Astrocyte (in vitro differentiated cells and primary cell): Measurements from ENCODE around the gene PCCA. TPM values are rescaled to one million over a fixed set of nuclear protein-coding genes. Genes with fewer than 3 reads are reported as not detected.

Source experiments
- DNase-seq: peaks from one replicate; pipeline ENCODE4 v3.0.0-alpha.2; 2010; ENCODE audit warnings: low read depth
- FAIRE-seq: peaks from 2 replicates; lab custom pipeline; 2011; peaks lifted over from hg19 to GRCh38; lab: Jason Lieb, UNC
- H2AFZ ChIP-seq: 2 replicates; pipeline ENCODE4 v1.6.0; 2012; ENCODE audit warnings: low read depth, low read length, inconsistent platforms
- H3K27ac ChIP-seq: 2 replicates; pipeline ENCODE4 v1.5.1; 2011; ENCODE audit warnings: low read depth, low read length, inconsistent platforms
- H3K27me3 ChIP-seq: 2 replicates; pipeline ENCODE4 v1.6.0; 2011; ENCODE audit warnings: low read length, inconsistent platforms; ENCODE audit not compliant: insufficient read depth
- H3K36me3 ChIP-seq: 2 replicates; pipeline ENCODE4 v1.5.1; 2011; ENCODE audit warnings: low read length, inconsistent platforms; ENCODE audit not compliant: insufficient read depth
- H3K4me1 ChIP-seq: 2 replicates; pipeline ENCODE4 v1.5.1; 2011; ENCODE audit warnings: low read length, inconsistent platforms; ENCODE audit not compliant: insufficient read depth
- H3K4me2 ChIP-seq: 2 replicates; pipeline ENCODE4 v1.6.0; 2012; ENCODE audit warnings: low read length, inconsistent platforms
- H3K4me3 ChIP-seq: 2 replicates; pipeline ENCODE4 v1.5.1; 2011; ENCODE audit warnings: low read depth, mild to moderate bottlenecking, low read length, inconsistent platforms; ENCODE audit not compliant: insufficient read depth
- H3K79me2 ChIP-seq: 2 replicates; pipeline ENCODE4 v1.6.0; 2012; ENCODE audit warnings: mild to moderate bottlenecking, low read length, inconsistent platforms; ENCODE audit not compliant: insufficient read depth
- H3K9ac ChIP-seq: 2 replicates; pipeline ENCODE4 v1.6.0; 2012; ENCODE audit warnings: mild to moderate bottlenecking, low read length, inconsistent platforms
- H3K9me3 ChIP-seq: 2 replicates; pipeline ENCODE4 v1.5.1; 2012; ENCODE audit warnings: low read depth, mild to moderate bottlenecking, low read length, inconsistent platforms; ENCODE audit not compliant: insufficient read depth
- H4K20me1 ChIP-seq: 2 replicates; pipeline ENCODE4 v1.6.0; 2012; ENCODE audit warnings: low read length, inconsistent platforms; ENCODE audit not compliant: insufficient read depth
- H3K27ac Mint-ChIP-seq: one replicate; pipeline ENCODE4 v1.8.0; 2021; ENCODE audit warnings: mild to moderate bottlenecking, mixed read lengths; ENCODE audit not compliant: unreplicated experiment
- H3K27me3 Mint-ChIP-seq: one replicate; pipeline ENCODE4 v1.8.0; 2021; ENCODE audit warnings: low read depth, mixed read lengths; ENCODE audit not compliant: unreplicated experiment
- H3K36me3 Mint-ChIP-seq: one replicate; pipeline ENCODE4 v1.8.0; 2021; ENCODE audit warnings: low read depth, mixed read lengths; ENCODE audit not compliant: unreplicated experiment
- H3K4me1 Mint-ChIP-seq: one replicate; pipeline ENCODE4 v1.8.0; 2021; ENCODE audit warnings: low read depth, mixed read lengths; ENCODE audit not compliant: unreplicated experiment
- H3K4me3 Mint-ChIP-seq: one replicate; pipeline ENCODE4 v1.8.0; 2021; ENCODE audit warnings: mild to moderate bottlenecking, moderate library complexity, mixed read lengths; ENCODE audit not compliant: unreplicated experiment
- H3K9me3 Mint-ChIP-seq: one replicate; pipeline ENCODE4 v1.8.0; 2021; ENCODE audit warnings: mild to moderate bottlenecking, mixed read lengths; ENCODE audit not compliant: unreplicated experiment
- CTCF ChIP-seq: IDR thresholded peaks from 2 replicates; pipeline ENCODE4 v1.5.1; 2011; ENCODE audit warnings: low read depth, mild to moderate bottlenecking, inconsistent platforms, low read length, moderate library complexity; ENCODE audit not compliant: insufficient read depth
- EZH2 ChIP-seq: IDR thresholded peaks from 2 replicates; pipeline ENCODE4 v1.6.1; 2012; ENCODE audit warnings: mild to moderate bottlenecking, low read length, inconsistent platforms; ENCODE audit not compliant: insufficient read depth
- total RNA-seq: library from RNA; stranded (reverse); gene quantifications from 2 replicates; pipeline ENCODE4 v1.2.1, GENCODE V29; 2021

The PCCA gene
- total RNA-seq, 1 donor from 2014 or later, result 13.9 TPM

GRCh38 chr13:100212904-100213553 is 124.1 kb downstream of the PCCA start:
- Histone ChIP-seq H3K36me3 (no peaks in the 10 kb centered on the region), H3K4me2 (no peak overlapping the region), H3K9ac (no peak overlapping the region), H3K79me2 (no peaks in the 10 kb centered on the region), H3K4me1 (peaks cover 23% of the 10 kb centered on the region), H3K4me3 (no peak overlapping the region), H3K27me3 (no peaks in the 10 kb centered on the region), H3K9me3 (no peaks in the 10 kb centered on the region), H2AFZ (no peak overlapping the region), H3K27ac (no peak overlapping the region), H4K20me1 (no peaks in the 10 kb centered on the region)
- no peak overlapping the region for H3K4me3 Mint-ChIP-seq
- H3K27ac Mint-ChIP-seq, result no peak overlapping the region
- FAIRE-seq (no peak), DNase-seq (no peak)
- no peaks in the 10 kb centered on the region for H3K27me3 Mint-ChIP-seq
- peaks cover 5% of the 10 kb centered on the region for H3K36me3 Mint-ChIP-seq
- TF ChIP-seq EZH2 (no peak), CTCF (no peak)
- H3K4me1 Mint-ChIP-seq, result peaks cover 26% of the 10 kb centered on the region
- peaks cover 2% of the 10 kb centered on the region for H3K9me3 Mint-ChIP-seq

- Histone ChIP-seq H3K4me2 (no peak overlapping the region), H3K36me3 (no peaks in the 10 kb centered on the region), H3K4me3 (no peak overlapping the region), H2AFZ (no peak overlapping the region), H3K9ac (no peak overlapping the region), H3K9me3 (no peaks in the 10 kb centered on the region), H3K27me3 (no peaks in the 10 kb centered on the region), H3K4me1 (peaks cover 23% of the 10 kb centered on the region), H4K20me1 (no peaks in the 10 kb centered on the region), H3K79me2 (no peaks in the 10 kb centered on the region), H3K27ac (no peak overlapping the region)
- peaks cover 26% of the 10 kb centered on the region for H3K4me1 Mint-ChIP-seq
- no peak overlapping the region for H3K27ac Mint-ChIP-seq
- no peaks in the 10 kb centered on the region for H3K27me3 Mint-ChIP-seq
- no peak for TF ChIP-seq EZH2
- no peak for TF ChIP-seq CTCF
- peaks cover 2% of the 10 kb centered on the region for H3K9me3 Mint-ChIP-seq
- FAIRE-seq, result no peak
- H3K4me3 Mint-ChIP-seq, result no peak overlapping the region
- no peak for DNase-seq
- peaks cover 3% of the 10 kb centered on the region for H3K36me3 Mint-ChIP-seq
These were observed 124.7 kb downstream of the PCCA start for GRCh38 chr13:100213576-100213975.

GRCh38 chr13:100214886-100215285 is 126.0 kb downstream of the PCCA start:
- peak overlapping the region; percentile 20 for H3K27ac ChIP-seq
- peak; percentile 95 for FAIRE-seq
- peaks cover 3% of the 10 kb centered on the region for H3K36me3 Mint-ChIP-seq
- H3K4me2 ChIP-seq, result peak overlapping the region; percentile 0
- H3K4me1 ChIP-seq, result peaks cover 21% of the 10 kb centered on the region
- no peak overlapping the region for H3K9ac ChIP-seq
- no peaks in the 10 kb centered on the region for H3K79me2 ChIP-seq
- no peaks in the 10 kb centered on the region for H3K27me3 ChIP-seq
- peak; percentile 89 for DNase-seq
- no peak overlapping the region for H3K27ac Mint-ChIP-seq
- H3K36me3 ChIP-seq, result no peaks in the 10 kb centered on the region
- H2AFZ ChIP-seq, result no peak overlapping the region
- TF ChIP-seq EZH2 (no peak), CTCF (no peak)
- no peak overlapping the region for H3K4me3 ChIP-seq
- peaks cover 25% of the 10 kb centered on the region for H3K4me1 Mint-ChIP-seq
- no peaks in the 10 kb centered on the region for H3K27me3 Mint-ChIP-seq
- H3K9me3 ChIP-seq, result no peaks in the 10 kb centered on the region
- peaks cover 2% of the 10 kb centered on the region for H3K9me3 Mint-ChIP-seq
- H4K20me1 ChIP-seq, result no peaks in the 10 kb centered on the region
- H3K4me3 Mint-ChIP-seq, result no peak overlapping the region
